Suppressor macrophage treated with lipopolysaccharide for 4 hours (primary cell): ENCODE measurements around the gene RNF152.
A peak's percentile ranks its signal among the peaks of the same experiment; 100 is the strongest.

Source experiments
- DNase-seq: peaks from one replicate; pipeline ENCODE4 v3.0.0-alpha.2; 2020

RNF152 gene

GRCh38 chr18:61892683-61893308, at the start of gene RNF152:
TSS of gene RNF152 (minus strand) at chr18:61893007. CDS start at chr18:61816463, 76,544 bp downstream.
- no peak for DNase-seq

GRCh38 chr18:61941948-61942471, 49.2 kb upstream of the RNF152 start:
- DNase-seq = no peak

GRCh38 chr18:61939046-61939674, 46.4 kb upstream of the RNF152 start:
- DNase-seq = no peak

- DNase-seq = peak; percentile 33
Measured at GRCh38 chr18:61935362-61935761, 42.6 kb upstream of the RNF152 start.

GRCh38 chr18:61931654-61932379, 39.0 kb upstream of the RNF152 start:
- no peak for DNase-seq

DNA sequence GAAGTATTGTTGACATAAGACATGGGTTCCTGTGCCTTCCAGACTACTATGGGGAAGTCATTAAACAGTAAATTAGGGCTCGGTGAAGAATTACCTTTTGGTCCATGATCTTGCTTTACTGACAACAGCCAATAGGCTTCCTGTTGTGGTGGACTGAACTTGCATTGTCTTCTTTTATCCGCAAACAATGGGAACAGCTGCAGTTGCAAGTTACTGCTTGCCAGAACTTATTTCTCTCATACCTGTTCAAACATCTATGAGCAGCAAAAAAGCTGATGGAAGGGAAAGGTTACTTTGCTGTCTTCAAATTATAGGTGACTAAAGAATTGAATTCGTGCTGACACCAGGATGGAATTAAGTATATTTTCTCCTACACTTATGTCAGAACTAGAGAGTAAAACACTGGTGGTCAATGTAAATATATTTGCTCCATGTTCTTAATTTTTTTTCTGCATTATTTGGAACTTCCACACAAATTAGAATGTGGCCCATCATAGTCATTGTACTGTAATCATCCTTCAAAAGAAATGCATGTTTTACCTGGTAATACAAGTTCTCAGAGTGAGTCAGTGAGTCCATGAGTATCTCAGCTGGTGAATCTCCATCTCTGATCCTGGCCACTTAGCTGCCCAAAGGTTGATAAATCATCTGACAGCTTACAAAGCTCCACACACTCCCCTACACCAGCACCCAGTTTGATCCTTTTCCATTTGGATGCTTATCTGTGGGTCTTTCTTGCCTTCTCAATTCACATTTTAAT, 37.3 kb upstream of the RNF152 start:
- no peak for DNase-seq

GRCh38 chr18:61926532-61926931, 33.7 kb upstream of the RNF152 start:
- DNase-seq = no peak

DNA sequence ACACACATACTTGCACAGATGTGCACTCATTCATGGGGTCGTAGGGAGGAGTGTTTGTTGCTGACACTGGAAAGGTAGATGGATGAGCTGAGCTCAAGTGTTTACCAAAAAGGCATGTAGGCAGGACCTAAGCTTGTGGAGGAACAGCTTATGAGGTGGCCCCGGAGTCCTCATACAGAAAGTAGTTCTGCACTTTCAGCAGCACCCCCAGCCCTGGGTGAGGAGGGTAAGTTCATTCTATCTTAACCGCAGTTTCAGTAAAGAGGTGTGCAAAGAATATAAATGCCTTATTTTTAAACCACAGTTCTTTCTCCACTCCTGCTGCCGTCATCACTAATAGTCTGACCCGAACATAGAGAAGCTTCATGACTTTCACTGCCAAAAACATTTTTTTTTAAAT, 31.7 kb upstream of the RNF152 start:
- DNase-seq = no peak

DNA sequence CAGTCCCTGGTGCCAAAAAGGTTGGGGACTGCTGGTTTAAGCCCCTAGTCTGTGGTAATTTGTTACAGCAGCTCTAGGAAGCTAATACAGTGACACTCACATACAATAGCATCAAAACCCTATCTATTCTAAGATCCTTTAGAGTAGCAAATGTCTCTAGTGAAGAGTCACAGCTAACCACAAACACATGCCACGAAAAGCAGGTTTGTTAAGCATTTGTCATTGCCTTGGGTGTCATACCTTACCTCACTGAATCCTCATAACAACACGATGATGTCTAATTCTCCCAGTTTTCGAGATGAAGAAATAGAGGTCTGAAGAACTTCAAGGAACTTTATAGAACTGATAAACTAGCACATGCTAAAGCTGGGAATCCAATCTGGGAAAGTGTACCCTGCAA, 29.6 kb upstream of the RNF152 start:
- no peak for DNase-seq

GRCh38 chr18:61921621-61922235, 28.9 kb upstream of the RNF152 start:
- peak; percentile 30 for DNase-seq

GRCh38 chr18:61917818-61918217, 25.0 kb upstream of the RNF152 start:
- DNase-seq = no peak

GRCh38 chr18:61912476-61912875, 19.7 kb upstream of the RNF152 start:
- no peak for DNase-seq

- DNase-seq = no peak
Measured at GRCh38 chr18:61910101-61910500, 17.3 kb upstream of the RNF152 start.

- no peak for DNase-seq
Measured at GRCh38 chr18:61908661-61909060, 15.9 kb upstream of the RNF152 start.

DNA sequence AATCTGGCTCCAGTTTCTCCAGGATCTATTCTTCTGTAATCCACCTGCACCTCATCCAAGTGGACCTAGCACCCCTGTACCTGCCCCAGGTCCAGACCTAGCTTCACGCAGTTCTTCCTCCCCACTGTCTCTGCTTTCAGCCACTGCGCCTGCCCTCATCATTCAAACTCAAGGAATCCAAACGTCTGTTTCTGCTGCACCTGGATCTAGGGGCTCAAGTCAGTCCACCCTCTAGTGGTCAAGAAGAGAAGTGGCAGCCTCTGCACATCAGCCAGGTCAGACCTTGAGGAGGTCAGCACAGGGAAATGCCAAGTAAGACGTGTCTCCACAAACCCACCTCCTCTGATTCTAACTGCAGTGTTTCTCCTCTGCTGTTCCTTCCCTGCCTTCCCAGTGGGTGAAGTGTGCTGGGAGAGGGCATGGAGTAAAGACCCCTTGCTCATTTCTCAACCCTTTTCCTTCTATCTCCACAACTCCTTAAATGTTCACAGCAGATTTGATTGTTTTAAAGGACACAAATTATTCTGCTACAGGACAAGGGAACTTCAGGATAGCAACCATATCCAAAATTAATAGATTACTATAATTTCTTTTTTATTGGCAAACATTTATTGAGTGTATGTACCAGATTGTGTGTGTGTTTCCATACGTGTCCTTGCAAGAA, 8.6 kb upstream of the RNF152 start:
- DNase-seq = peak; percentile 67

- DNase-seq = no peak
Measured at GRCh38 chr18:61900504-61901281, 7.9 kb upstream of the RNF152 start.

- no peak for DNase-seq
Measured at GRCh38 chr18:61898640-61899101, 5.9 kb upstream of the RNF152 start.

- no peak for DNase-seq
Measured at GRCh38 chr18:61896757-61897156, 4.0 kb upstream of the RNF152 start.

DNA sequence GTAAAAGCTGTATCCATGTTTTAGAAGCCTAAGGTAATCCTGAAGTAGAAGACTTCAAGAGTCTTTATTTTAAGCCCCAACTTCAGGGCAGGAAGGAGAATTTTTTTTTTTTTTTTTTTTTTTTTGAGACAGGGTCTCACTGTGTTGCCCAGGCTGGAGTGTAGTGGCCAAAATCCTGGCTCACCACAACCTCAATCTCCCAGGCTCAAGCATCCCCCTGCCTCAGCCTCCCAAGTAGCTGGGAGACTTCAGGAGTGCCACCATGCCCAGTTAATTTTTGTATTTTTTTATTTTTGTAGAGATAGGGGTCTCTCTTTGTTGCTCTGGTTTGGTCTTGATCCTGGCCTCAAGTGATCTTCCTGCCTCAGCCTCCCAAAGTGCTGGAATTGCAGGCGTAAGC, 3.3 kb upstream of the RNF152 start:
- DNase-seq = no peak

- no peak for DNase-seq
Measured at GRCh38 chr18:61894751-61895524, 2.1 kb upstream of the RNF152 start.
